ENCODE data around the gene RORC. TPM values are rescaled to one million over a fixed set of nuclear protein-coding genes. Genes with fewer than 3 reads are reported as not detected.
A peak's percentile ranks its signal among the peaks of the same experiment; 100 is the strongest.

Gene RORC
- total and polyA plus RNA-seq, 5 donors from 2014 or later = 6.2 to 16.7 (median 13.7) TPM

DNA sequence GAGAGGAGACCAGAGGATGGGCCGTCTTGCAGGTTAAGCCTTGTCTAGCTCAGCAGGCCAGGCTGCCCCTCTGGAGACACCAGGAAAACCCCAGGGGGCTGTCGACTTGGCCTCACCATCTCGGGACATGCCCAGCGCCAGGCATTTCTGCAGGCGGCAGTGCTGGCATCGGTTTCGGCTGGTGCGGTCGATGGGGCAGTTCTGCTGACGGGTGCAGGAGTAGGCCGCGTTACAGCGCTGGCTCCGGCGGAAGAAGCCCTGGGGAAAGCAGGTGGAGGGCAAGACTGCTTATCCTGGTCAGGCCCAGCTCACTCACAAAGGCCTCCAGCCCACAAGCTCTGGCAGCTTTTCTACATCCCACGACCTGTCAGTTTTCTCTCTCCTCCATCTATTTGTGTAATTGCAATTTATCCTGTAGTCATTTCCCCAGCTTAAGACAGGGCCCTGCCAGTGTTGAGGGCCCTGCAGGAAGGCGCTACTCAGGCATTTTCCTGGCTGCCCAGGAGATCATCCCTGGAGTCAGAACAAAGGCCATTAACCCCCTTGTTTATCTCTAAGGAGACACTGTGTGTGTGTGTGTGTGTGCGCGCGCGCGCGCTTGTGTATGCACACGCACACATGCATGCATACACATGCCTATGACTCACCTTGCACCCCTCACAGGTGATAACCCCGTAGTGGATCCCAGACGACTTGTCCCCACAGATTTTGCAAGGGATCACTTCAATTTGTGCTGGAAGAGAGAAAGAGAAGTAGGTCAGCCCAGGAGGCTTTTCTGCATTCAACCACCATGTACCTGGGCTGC is 14.9 kb downstream of the RORC start:
- Histone ChIP-seq H3K36me3 (ENCODE audit: control insufficient read depth, insufficient read depth, low read length) (no peaks in the 10 kb centered on the region), H3K27ac (ENCODE audit: insufficient read depth, low read length, poor library complexity, severe bottlenecking) (peak overlapping the region; percentile 27), H3K4me3 (ENCODE audit: low read depth, low read length) (no peak overlapping the region), H3K4me1 (ENCODE audit: control insufficient read depth, insufficient read depth, low read length, poor library complexity, severe bottlenecking) (peaks cover 54% of the 10 kb centered on the region), H3K27me3 (ENCODE audit: control insufficient read depth, insufficient read depth, low read length) (no peaks in the 10 kb centered on the region), H3K9me3 (ENCODE audit: control insufficient read depth in 2 of 2, low read length in 2 of 2) (no peaks in the 10 kb centered on the region)
- DNase-seq (no peak), ATAC-seq (ENCODE audit: low read depth in 2 of 2) (no peak)
- Mint-ChIP-seq H3K4me1 (peaks cover 7 to 82% (median 46%) of the 10 kb centered on the region in 4 donors), H3K36me3 (no peaks in the 10 kb centered on the region), H3K4me3 (peak overlapping the region in 1 of 4 donors; percentile 64), H3K9me3 (no peaks in the 10 kb centered on the region), H3K27me3 (no peaks in the 10 kb centered on the region), H3K27ac (peak overlapping the region; percentile 12 to 96 (median 63))

DNA sequence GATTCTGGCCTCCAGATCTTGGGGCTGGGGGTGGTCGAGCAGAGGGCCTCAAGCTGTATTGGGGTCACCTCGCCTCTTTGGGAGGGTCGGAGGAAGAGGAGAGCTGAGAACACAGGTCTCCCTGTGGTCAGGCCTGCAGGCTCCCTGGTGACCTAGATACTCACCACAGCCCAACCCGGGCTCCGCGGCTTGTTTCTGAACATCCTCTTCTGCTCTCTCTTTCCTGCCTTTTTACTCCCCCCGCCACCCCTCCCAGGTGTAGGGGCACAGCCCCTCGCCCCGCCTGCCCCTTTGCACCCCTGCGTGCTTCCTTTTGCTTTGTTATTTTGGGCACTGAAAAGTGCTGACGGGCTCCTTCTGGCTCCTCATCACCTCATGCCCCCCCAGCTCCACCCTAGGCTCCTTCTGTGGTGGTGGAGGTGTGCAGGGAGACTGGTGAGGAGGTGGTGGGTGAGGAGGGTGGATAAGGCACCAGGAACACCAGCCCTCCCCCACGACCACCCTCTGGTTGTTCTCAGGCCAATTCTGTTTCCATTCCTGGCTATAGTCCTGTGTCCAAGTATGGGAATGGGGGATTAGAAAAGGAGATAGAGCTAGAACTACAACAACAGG is 15.8 kb downstream of the RORC start:
- Mint-ChIP-seq H3K9me3 (no peaks in the 10 kb centered on the region), H3K4me1 (peaks cover 6 to 74% (median 38%) of the 10 kb centered on the region in 4 donors), H3K36me3 (no peaks in the 10 kb centered on the region), H3K27me3 (no peaks in the 10 kb centered on the region), H3K4me3 (peak overlapping the region; percentile 27 to 64 (median 51)), H3K27ac (peak overlapping the region; percentile 5 to 96 (median 90))
- DNase-seq = peak in 2 of 3 donors; percentile 38 to 79
- no peaks in the 10 kb centered on the region for H3K9me3 ChIP-seq (ENCODE audit: control insufficient read depth in 2 of 2, low read length in 2 of 2)
- H3K4me3 ChIP-seq (ENCODE audit: low read depth, low read length) = peak overlapping the region; percentile 37
- peak overlapping the region; percentile 61 for H3K27ac ChIP-seq (ENCODE audit: insufficient read depth, low read length, poor library complexity, severe bottlenecking)
- peaks cover 48% of the 10 kb centered on the region for H3K4me1 ChIP-seq (ENCODE audit: control insufficient read depth, insufficient read depth, low read length, poor library complexity, severe bottlenecking)
- H3K27me3 ChIP-seq (ENCODE audit: control insufficient read depth, insufficient read depth, low read length) = no peaks in the 10 kb centered on the region
- no peaks in the 10 kb centered on the region for H3K36me3 ChIP-seq (ENCODE audit: control insufficient read depth, insufficient read depth, low read length)
- ATAC-seq (ENCODE audit: low read depth in 2 of 2) = peak; percentile 65 to 67

DNA sequence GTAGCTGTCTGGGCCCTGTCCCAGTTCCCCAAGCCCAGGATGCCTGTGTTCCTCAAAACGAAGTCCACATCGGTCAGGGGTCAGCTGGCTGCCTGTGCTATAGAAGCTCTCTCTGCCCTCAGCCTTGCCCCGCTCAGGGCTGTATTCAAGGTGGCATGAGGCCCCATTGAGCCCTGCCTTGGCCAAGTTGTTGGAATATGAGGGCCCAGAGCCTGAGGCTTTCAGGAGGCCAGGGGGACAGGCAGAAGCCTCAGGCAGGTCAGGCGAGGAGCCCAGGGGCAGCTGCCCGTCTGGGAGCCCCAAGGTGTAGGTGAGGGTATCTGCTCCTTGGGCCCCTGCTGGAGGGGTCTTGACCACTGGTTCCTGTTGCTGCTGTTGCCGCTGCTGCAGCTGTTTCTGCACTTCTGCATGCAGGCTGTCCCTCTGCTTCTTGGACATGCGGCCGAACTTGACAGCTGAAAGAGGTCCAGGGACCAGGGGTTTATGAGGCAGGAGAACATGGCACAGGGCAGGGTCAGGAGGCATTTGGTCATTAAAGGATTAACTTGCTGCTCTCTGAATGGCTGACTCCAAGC is 16.5 kb downstream of the RORC start:
- H3K4me1 ChIP-seq (ENCODE audit: control insufficient read depth, insufficient read depth, low read length, poor library complexity, severe bottlenecking) = peaks cover 41% of the 10 kb centered on the region
- no peaks in the 10 kb centered on the region for H3K36me3 Mint-ChIP-seq
- no peaks in the 10 kb centered on the region for H3K9me3 ChIP-seq (ENCODE audit: control insufficient read depth in 2 of 2, low read length in 2 of 2)
- H3K4me3 ChIP-seq (ENCODE audit: low read depth, low read length) = peak overlapping the region; percentile 37
- H3K4me1 Mint-ChIP-seq = peaks cover 0 to 67% (median 32%) of the 10 kb centered on the region in 4 donors
- H3K27ac Mint-ChIP-seq = peak overlapping the region in 2 of 3 donors; percentile 5 to 78
- DNase-seq = no peak
- no peaks in the 10 kb centered on the region for H3K27me3 ChIP-seq (ENCODE audit: control insufficient read depth, insufficient read depth, low read length)
- no peaks in the 10 kb centered on the region for H3K9me3 Mint-ChIP-seq
- H3K4me3 Mint-ChIP-seq = peak overlapping the region in 2 of 4 donors; percentile 61 to 64
- no peaks in the 10 kb centered on the region for H3K27me3 Mint-ChIP-seq
- no peaks in the 10 kb centered on the region for H3K36me3 ChIP-seq (ENCODE audit: control insufficient read depth, insufficient read depth, low read length)
- ATAC-seq (ENCODE audit: low read depth in 2 of 2) = no peak
- H3K27ac ChIP-seq (ENCODE audit: insufficient read depth, low read length, poor library complexity, severe bottlenecking) = peak overlapping the region; percentile 61

DNA sequence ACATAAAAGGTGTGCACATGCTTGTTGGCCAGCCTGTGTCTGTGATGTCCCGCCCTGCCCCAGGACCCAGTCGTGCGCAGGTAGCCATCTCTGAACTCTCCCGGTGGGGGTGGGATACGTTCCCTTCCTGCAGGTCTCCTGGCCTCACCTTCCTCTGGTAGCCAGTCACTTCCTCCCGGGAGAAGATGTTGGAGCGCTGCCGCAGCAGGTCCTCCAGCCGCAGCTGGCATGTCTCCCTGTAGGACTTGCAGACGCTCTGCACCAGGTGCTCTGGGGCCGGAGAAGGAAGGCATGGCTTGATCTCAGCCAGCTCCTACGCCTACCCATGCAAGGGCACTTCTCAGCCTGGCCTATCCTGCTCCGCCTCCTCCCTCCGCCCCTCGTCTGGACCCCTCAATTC is 17.2 kb downstream of the RORC start:
- ATAC-seq (ENCODE audit: low read depth in 2 of 2) (no peak), DNase-seq (no peak)
- H3K27me3 ChIP-seq (ENCODE audit: control insufficient read depth, insufficient read depth, low read length) = no peaks in the 10 kb centered on the region
- H3K27ac ChIP-seq (ENCODE audit: insufficient read depth, low read length, poor library complexity, severe bottlenecking) = no peak overlapping the region
- peaks cover 34% of the 10 kb centered on the region for H3K4me1 ChIP-seq (ENCODE audit: control insufficient read depth, insufficient read depth, low read length, poor library complexity, severe bottlenecking)
- H3K36me3 ChIP-seq (ENCODE audit: control insufficient read depth, insufficient read depth, low read length) = no peaks in the 10 kb centered on the region
- Mint-ChIP-seq H3K9me3 (no peaks in the 10 kb centered on the region), H3K4me3 (peak overlapping the region in 1 of 4 donors; percentile 8), H3K27me3 (no peaks in the 10 kb centered on the region), H3K36me3 (no peaks in the 10 kb centered on the region), H3K4me1 (peaks cover 0 to 67% (median 28%) of the 10 kb centered on the region in 4 donors), H3K27ac (peak overlapping the region in 1 of 3 donors; percentile 59)
- no peak overlapping the region for H3K4me3 ChIP-seq (ENCODE audit: low read depth, low read length)
- no peaks in the 10 kb centered on the region for H3K9me3 ChIP-seq (ENCODE audit: control insufficient read depth in 2 of 2, low read length in 2 of 2)

DNA sequence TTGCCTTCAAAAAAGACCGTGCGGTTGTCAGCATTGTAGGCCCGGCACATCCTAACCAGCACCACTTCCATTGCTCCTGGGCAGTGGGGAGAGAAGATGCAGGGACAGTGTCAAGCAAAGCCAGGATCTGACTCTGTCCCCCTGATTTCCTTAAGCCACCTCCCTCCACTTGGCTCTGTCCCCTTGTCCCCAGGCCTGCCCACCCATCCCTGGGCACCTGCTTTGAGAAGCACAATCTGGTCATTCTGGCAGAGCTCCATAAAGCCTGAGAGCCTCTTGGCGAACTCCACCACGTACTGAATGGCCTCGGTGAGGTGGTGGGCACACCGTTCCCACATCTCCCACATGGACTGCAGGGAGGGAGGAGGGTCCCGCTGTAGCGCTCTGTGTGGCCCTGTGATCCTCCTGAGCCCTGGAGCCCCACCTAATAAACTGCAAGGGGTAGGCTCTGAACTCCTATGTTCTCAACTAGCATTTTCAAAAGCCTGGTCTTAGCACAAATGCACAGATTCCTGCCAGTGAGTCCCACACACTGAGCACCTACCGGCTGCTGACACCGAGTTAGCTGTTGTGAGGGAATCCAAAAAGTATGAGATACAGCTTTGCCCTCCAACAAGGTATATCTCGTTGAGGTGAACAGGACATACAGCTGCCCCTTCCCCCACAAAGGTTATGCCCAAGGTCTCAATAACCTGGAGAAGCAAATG is 18.2 kb downstream of the RORC start:
- Histone ChIP-seq H3K4me1 (ENCODE audit: control insufficient read depth, insufficient read depth, low read length, poor library complexity, severe bottlenecking) (peaks cover 33% of the 10 kb centered on the region), H3K4me3 (ENCODE audit: low read depth, low read length) (no peak overlapping the region), H3K27ac (ENCODE audit: insufficient read depth, low read length, poor library complexity, severe bottlenecking) (no peak overlapping the region), H3K9me3 (ENCODE audit: control insufficient read depth in 2 of 2, low read length in 2 of 2) (no peaks in the 10 kb centered on the region), H3K27me3 (ENCODE audit: control insufficient read depth, insufficient read depth, low read length) (no peaks in the 10 kb centered on the region), H3K36me3 (ENCODE audit: control insufficient read depth, insufficient read depth, low read length) (no peaks in the 10 kb centered on the region)
- DNase-seq (no peak), ATAC-seq (ENCODE audit: low read depth in 2 of 2) (no peak)
- H3K9me3 Mint-ChIP-seq = no peaks in the 10 kb centered on the region
- peak overlapping the region in 1 of 3 donors; percentile 6 for H3K27ac Mint-ChIP-seq
- no peak overlapping the region for H3K4me3 Mint-ChIP-seq
- H3K36me3 Mint-ChIP-seq = no peaks in the 10 kb centered on the region
- peaks cover 0 to 67% (median 25%) of the 10 kb centered on the region in 4 donors for H3K4me1 Mint-ChIP-seq
- peaks cover under 1% of the 10 kb centered on the region for H3K27me3 Mint-ChIP-seq

DNA sequence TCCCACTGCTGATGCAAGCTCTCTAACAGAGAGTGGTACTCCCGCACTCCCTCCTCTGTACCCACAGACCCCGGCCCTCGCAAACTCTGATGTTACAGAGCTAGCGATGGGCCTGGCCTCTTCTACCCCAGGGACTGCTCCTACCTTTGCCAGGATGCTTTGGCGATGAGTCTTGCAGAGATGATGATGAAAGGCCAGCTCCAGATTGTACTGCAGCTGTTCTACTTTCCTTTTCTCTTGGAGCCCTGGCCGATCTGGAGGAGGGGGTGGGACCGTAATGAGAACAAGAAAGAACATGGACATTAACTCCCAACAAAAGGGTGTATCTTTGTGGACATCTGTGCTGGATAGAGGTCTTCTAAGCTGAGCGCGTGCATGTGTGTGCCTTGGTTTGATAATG is 20.4 kb downstream of the RORC start:
- no peaks in the 10 kb centered on the region for H3K27me3 ChIP-seq (ENCODE audit: control insufficient read depth, insufficient read depth, low read length)
- peaks cover 0 to 51% (median 18%) of the 10 kb centered on the region in 4 donors for H3K4me1 Mint-ChIP-seq
- no peaks in the 10 kb centered on the region for H3K9me3 ChIP-seq (ENCODE audit: control insufficient read depth in 2 of 2, low read length in 2 of 2)
- H3K4me1 ChIP-seq (ENCODE audit: control insufficient read depth, insufficient read depth, low read length, poor library complexity, severe bottlenecking) = peaks cover 17% of the 10 kb centered on the region
- H3K36me3 ChIP-seq (ENCODE audit: control insufficient read depth, insufficient read depth, low read length) = no peaks in the 10 kb centered on the region
- DNase-seq (no peak), ATAC-seq (ENCODE audit: low read depth in 2 of 2) (no peak)
- no peaks in the 10 kb centered on the region for H3K36me3 Mint-ChIP-seq
- H3K27ac Mint-ChIP-seq = no peak overlapping the region
- no peak overlapping the region for H3K27ac ChIP-seq (ENCODE audit: insufficient read depth, low read length, poor library complexity, severe bottlenecking)
- peaks cover 4% of the 10 kb centered on the region for H3K27me3 Mint-ChIP-seq
- no peak overlapping the region for H3K4me3 Mint-ChIP-seq
- no peaks in the 10 kb centered on the region for H3K9me3 Mint-ChIP-seq
- H3K4me3 ChIP-seq (ENCODE audit: low read depth, low read length) = no peak overlapping the region

DNA sequence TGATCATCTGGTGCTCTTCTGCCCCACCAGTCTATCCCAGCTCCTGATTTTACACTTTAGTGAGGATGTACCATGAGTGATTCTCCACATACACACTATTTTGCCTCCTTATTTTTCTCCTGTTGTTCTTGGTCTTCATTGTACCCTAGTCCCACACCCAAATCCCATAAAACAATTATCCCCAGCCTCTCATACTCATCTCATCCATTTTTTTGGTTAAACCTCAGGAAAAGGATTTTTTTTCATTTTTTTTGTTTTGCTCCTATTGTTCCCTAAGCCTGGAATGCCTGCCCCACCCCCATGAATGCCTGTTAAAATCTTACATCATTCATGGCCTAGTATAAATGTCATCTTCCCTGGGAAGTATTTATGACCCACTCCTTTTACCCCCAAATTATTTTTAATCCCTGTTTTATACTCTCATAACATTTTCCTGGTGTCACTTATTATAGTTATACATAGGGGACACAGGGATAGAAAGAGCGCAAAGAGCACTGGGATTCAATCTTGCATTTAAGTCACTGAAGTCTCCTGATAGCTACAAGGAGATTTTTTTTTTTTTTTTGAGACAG is 21.5 kb downstream of the RORC start:
- no peak overlapping the region for H3K27ac ChIP-seq (ENCODE audit: insufficient read depth, low read length, poor library complexity, severe bottlenecking)
- H3K4me1 ChIP-seq (ENCODE audit: control insufficient read depth, insufficient read depth, low read length, poor library complexity, severe bottlenecking) = peaks cover 6% of the 10 kb centered on the region
- H3K27ac Mint-ChIP-seq = peak overlapping the region in 2 of 3 donors; percentile 4 to 80
- DNase-seq = no peak
- no peaks in the 10 kb centered on the region for H3K9me3 Mint-ChIP-seq
- H3K36me3 ChIP-seq (ENCODE audit: control insufficient read depth, insufficient read depth, low read length) = no peaks in the 10 kb centered on the region
- peaks cover 4% of the 10 kb centered on the region for H3K27me3 Mint-ChIP-seq
- peaks cover 0 to 41% (median 10%) of the 10 kb centered on the region in 4 donors for H3K4me1 Mint-ChIP-seq
- H3K4me3 ChIP-seq (ENCODE audit: low read depth, low read length) = no peak overlapping the region
- no peaks in the 10 kb centered on the region for H3K9me3 ChIP-seq (ENCODE audit: control insufficient read depth in 2 of 2, low read length in 2 of 2)
- no peak overlapping the region for H3K4me3 Mint-ChIP-seq
- ATAC-seq (ENCODE audit: low read depth in 2 of 2) = no peak
- no peaks in the 10 kb centered on the region for H3K27me3 ChIP-seq (ENCODE audit: control insufficient read depth, insufficient read depth, low read length)
- H3K36me3 Mint-ChIP-seq = no peaks in the 10 kb centered on the region
